ENCODE measurements around the gene RHOU.

The RHOU gene

DNA sequence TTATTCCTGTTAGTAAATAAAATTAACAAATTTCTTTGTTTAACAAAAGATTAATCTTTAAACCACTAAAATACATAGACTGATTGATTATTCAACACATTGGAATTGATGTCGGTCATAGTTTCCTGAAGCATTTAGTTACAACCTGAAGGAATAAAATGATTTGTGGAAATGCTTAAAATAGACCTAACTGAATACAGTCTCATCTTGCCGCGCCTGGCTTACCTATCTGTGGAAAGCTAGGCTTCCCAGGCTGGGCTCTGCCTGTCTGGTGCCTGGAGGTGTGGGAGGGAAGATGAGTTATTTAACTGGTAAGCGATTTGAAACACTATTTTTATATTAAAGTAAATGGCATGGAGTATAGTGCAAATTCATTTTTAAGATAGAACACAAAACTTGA is 10.2 kb downstream of the RHOU start:
- TF ChIP-seq CTCF (IDR thresholded peaks at IDR 0.05): no peak
- no peak for TF ChIP-seq ZFX (IDR thresholded peaks at IDR 0.05; ENCODE audit: borderline replicate concordance)
- H3K27ac ChIP-seq: peak overlapping the region; percentile 29

DNA sequence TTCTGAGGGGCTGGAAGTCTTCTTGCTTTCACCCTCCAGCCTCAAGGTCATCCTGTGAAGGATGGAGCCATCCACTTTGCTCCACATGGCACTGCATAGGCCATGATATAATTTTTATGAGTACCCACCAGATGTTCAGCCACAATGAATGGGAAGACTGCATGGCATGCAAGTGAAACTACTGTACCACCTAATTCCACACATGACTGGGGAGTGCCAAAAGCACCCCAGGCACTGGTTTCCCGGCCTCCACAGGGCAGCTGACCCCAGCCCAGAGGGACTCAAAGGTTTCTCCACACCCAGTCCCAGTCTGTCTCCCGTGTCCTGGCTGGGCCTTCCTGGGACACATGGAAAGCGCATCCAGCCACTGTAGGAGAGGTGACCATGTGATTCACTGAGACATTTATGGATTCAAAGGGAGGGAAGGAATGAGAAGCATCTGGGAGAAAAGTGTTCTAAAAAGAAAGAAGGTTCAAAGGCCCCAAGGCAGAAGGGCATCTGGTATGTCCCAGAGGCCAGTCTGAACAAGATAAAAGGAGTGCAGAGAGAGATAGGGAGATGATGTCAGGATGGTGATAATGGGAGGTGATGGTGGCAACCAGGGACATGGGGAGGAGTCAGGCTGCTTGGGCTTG is 12.1 kb downstream of the RHOU start:
- TF ChIP-seq ZFX (IDR thresholded peaks at IDR 0.05; ENCODE audit: borderline replicate concordance) (no peak), CTCF (IDR thresholded peaks at IDR 0.05) (no peak)
- peak overlapping the region; percentile 29; the same call in 1 of the 2 replicates for H3K27ac ChIP-seq

- TF ChIP-seq CTCF (IDR thresholded peaks at IDR 0.05): no peak
- TF ChIP-seq ZFX (IDR thresholded peaks at IDR 0.05; ENCODE audit: borderline replicate concordance): no peak
- H3K27ac ChIP-seq: no peak overlapping the region
Observed at GRCh38 chr1:228748029-228748428, 12.8 kb downstream of the RHOU start.

DNA sequence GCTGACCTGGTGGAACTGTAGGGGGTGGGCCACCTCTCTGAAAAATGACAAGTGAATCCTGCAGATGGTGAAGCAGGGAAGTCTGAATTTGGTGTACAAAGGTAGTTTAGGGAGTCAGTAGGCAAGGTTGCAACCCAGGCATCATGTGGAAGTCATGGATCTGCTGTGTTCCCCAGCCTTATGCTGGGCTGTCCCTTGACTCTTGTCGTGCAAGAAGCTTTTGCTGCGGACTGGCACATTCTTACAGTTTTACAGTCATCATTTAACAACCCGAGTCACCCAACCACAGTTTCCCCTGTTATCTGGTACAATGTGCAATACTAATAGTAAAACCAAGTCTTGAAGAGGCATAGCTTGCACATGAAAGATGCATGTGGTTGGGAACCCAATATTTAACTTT is 13.2 kb downstream of the RHOU start:
- TF ChIP-seq ZFX (IDR thresholded peaks at IDR 0.05; ENCODE audit: borderline replicate concordance) (no peak), CTCF (IDR thresholded peaks at IDR 0.05) (no peak)
- no peak overlapping the region for H3K27ac ChIP-seq

DNA sequence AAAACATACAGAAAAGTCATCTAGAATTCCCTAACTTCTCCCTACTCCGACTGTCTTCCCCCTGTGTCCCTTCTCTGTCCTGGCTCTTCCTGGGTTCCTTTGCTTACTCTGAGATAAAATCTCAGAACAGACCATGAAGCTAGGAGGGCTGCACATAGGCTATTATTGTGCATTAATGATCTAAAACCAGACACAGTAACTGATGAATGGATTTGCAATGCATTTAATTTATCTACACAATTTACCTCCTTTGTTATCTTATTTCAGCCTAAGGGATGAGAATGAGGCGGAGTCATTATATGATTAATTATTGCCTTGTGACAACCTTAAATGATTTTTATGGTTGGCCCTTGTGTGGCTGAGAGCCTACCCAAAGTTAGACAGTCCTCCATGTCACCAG is 14.5 kb downstream of the RHOU start:
- no peak overlapping the region for H3K27ac ChIP-seq
- TF ChIP-seq ZFX (IDR thresholded peaks at IDR 0.05; ENCODE audit: borderline replicate concordance): no peak
- TF ChIP-seq CTCF (IDR thresholded peaks at IDR 0.05): no peak

DNA sequence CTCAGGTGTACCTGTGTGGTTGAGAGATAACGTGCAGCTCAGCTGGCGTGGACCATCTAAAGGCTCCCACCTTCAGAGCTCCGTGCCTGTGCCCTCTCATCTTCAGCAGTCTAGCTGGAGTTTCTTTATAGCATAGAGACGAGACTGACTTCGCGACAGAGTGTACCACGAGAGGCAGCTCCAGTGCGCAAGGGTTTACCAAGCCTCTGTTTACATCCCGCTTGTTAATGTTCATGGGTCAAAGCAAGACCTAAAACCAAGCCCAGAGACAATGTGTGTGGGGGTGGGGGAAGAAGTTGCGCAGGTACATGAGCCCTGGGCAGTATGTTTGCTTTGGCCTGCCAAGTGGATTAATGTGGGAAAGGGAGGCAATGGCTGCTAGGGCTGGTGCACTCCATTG is 15.6 kb downstream of the RHOU start:
- TF ChIP-seq ZFX (IDR thresholded peaks at IDR 0.05; ENCODE audit: borderline replicate concordance) (no peak), CTCF (IDR thresholded peaks at IDR 0.05) (no peak)
- H3K27ac ChIP-seq: no peak overlapping the region

DNA sequence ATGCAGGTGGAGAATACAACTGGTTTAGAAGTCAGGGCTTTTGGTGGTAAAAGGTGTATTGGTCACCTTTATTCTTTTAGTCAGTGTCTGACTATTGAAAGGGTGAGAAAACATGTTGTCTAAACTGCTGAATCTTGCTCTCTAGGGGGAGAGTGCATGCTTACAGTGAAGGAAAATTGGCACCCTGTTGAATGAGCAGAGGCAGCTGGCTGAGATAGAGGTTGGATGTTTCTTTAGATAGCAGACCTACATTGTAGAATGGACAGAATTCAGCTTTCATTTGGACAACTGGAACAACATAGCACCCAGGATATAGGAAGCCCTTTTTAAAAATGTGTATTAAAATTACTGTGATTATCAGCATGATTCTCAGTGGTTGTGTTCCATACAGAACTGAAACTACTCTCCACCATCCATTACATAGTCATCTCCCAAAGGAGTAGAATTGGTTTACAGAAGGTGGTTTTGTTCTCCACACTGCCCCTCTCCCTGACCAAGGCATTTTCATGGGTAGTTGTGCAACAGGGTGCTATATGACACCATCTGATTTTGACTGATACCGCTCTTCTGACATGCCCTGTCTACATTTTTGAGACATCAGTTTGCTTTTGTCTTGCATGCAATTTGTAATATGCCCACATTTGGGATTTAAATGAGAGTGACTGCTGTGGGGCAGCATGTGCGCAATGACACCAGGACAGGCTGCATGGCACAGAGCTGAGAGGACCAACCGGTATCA is 16.2 kb downstream of the RHOU start:
- TF ChIP-seq ZFX (IDR thresholded peaks at IDR 0.05; ENCODE audit: borderline replicate concordance) (no peak), CTCF (IDR thresholded peaks at IDR 0.05) (no peak)
- H3K27ac ChIP-seq: no peak overlapping the region

Measured in 22Rv1 (cell line).